Vagina (tissue), 2 donors: ENCODE measurements around the gene ZWILCH. TPM values are rescaled to one million over a fixed set of nuclear protein-coding genes. Genes with fewer than 3 reads are reported as not detected.

ENCODE experiments used
- DNase-seq, 2 donors: peaks; one replicate each; pipeline ENCODE4 v3.0.0-alpha.2; 2017; ENCODE audit errors: extremely low spot score in 2 of 2
- H3K27ac ChIP-seq: fragments of 200-600 bp; sonication (generic); one replicate; pipeline ENCODE4 v1.5.1; 2019
- H3K27me3 ChIP-seq: fragments of 200-600 bp; sonication (generic); one replicate; pipeline ENCODE4 v1.5.1; 2019
- H3K36me3 ChIP-seq, 2 donors: fragments of 200-600 bp; sonication (generic); one replicate each; pipeline ENCODE4 v1.5.1; 2017 to 2019
- H3K4me1 ChIP-seq: fragments of 200-600 bp; sonication (generic); one replicate; pipeline ENCODE4 v1.5.1; 2019
- H3K4me3 ChIP-seq, 2 donors: fragments of 200-600 bp; sonication (generic); 1 replicate in 1 of 2; 2 replicates in 1 of 2; pipeline ENCODE4 v1.5.1; 2016 to 2019
- H3K9me3 ChIP-seq: fragments of 200-600 bp; sonication (generic); one replicate; pipeline ENCODE4 v1.5.1; 2019
- POLR2A ChIP-seq, 2 donors: fragments of 450-650 bp; IDR thresholded peaks; one replicate each; pipeline ENCODE4 v1.6.1; 2017; ENCODE audit warnings: antibody characterized with exemption in 2 of 2, mild to moderate bottlenecking in 2 of 2, moderate library complexity in 2 of 2
- POLR2AphosphoS5 ChIP-seq, 2 donors: sonication (generic); formaldehyde crosslinking; IDR thresholded peaks; one replicate each; pipeline ENCODE4 v1.9.0; 2017; ENCODE audit warnings: antibody characterized with exemption in 2 of 2, mild to moderate bottlenecking in 2 of 2, low read depth in 1 of 2; ENCODE audit not compliant: insufficient read depth in 1 of 2
- intact Hi-C: fragments of 100-400 bp; cut with DNase I; formaldehyde crosslinking; loops from one replicate; pipeline ENCODE4 v1.15.1; 2023
- total RNA-seq: library from RNA; depleted of rRNA; stranded (reverse); fragments of >200 nt; gene quantifications from one replicate; pipeline ENCODE4 v1.2.3, GENCODE V29; 2016
- TF ChIP-seq, protein P1 (sequence below), 3 experiments: fragments of 450-650 bp in 2 of 3; fragments of 200-600 bp in 1 of 3; sonication (generic) in 1 of 3; IDR thresholded peaks; one replicate each; pipeline ENCODE4 v1.5.1; 2017 to 2019; ENCODE audit warnings: antibody characterized with exemption in 3 of 3, mild to moderate bottlenecking in 2 of 3, moderate library complexity in 2 of 3

Gene ZWILCH
- total RNA-seq, 1 donor from 2014 or later, result 2.2 TPM

- Histone ChIP-seq H3K36me3 (no peaks in the 10 kb centered on the region), H3K4me3 (no peak overlapping the region), H3K9me3 (no peaks in the 10 kb centered on the region), H3K27me3 (no peaks in the 10 kb centered on the region), H3K27ac (no peak overlapping the region), H3K4me1 (no peaks in the 10 kb centered on the region)
- no peak for DNase-seq
- TF ChIP-seq, protein P1, sequence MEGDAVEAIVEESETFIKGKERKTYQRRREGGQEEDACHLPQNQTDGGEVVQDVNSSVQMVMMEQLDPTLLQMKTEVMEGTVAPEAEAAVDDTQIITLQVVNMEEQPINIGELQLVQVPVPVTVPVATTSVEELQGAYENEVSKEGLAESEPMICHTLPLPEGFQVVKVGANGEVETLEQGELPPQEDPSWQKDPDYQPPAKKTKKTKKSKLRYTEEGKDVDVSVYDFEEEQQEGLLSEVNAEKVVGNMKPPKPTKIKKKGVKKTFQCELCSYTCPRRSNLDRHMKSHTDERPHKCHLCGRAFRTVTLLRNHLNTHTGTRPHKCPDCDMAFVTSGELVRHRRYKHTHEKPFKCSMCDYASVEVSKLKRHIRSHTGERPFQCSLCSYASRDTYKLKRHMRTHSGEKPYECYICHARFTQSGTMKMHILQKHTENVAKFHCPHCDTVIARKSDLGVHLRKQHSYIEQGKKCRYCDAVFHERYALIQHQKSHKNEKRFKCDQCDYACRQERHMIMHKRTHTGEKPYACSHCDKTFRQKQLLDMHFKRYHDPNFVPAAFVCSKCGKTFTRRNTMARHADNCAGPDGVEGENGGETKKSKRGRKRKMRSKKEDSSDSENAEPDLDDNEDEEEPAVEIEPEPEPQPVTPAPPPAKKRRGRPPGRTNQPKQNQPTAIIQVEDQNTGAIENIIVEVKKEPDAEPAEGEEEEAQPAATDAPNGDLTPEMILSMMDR (IDR thresholded peaks at IDR 0.05), result no peak
- no peak for TF ChIP-seq POLR2A (IDR thresholded peaks at IDR 0.05)
- TF ChIP-seq POLR2AphosphoS5 (IDR thresholded peaks at IDR 0.05; ENCODE audit: insufficient read depth in 1 of 2, low read depth in 1 of 2), result no peak
- intact Hi-C loops, result no loop called here
These were observed 69.4 kb downstream of the ZWILCH start for GRCh38 chr15:66574596-66574950.

DNA sequence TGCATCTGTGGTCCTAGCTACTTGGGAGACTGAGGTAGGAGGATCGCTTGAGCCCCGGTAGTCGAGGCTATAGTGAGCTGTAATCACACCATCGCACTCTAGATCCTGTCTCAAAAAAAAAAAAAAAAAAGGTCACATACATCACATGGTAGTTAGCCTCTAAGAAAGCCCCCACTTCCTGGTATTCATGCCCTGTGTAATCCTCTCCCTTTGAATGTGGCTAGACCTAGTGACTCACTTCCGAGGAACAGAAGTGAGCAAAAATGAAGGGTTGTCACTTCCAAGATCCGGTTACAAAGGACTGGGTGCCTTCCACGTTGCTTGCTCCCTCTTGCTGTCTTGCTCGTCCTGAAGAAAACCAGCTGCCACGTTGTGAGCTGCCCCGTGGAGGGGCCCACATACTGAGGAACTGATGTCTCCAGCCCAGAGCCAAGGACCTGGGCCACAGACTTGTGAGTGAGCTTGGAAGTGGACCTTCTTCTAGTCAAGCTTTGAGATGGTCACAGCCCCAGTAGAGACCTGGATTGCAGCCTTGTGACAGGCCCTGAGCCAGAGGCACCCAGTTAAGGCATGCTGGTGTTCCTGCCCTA is 73.3 kb downstream of the ZWILCH start:
- DNase-seq, result no peak
- Histone ChIP-seq H3K4me1 (no peaks in the 10 kb centered on the region), H3K27ac (no peak overlapping the region), H3K36me3 (no peaks in the 10 kb centered on the region), H3K27me3 (no peaks in the 10 kb centered on the region), H3K4me3 (no peak overlapping the region), H3K9me3 (no peaks in the 10 kb centered on the region)
- TF ChIP-seq, protein P1 (IDR thresholded peaks at IDR 0.05), result no peak
- TF ChIP-seq POLR2AphosphoS5 (IDR thresholded peaks at IDR 0.05; ENCODE audit: insufficient read depth in 1 of 2, low read depth in 1 of 2) (no peak), POLR2A (IDR thresholded peaks at IDR 0.05) (no peak)
- intact Hi-C loops, result no loop called here

- no peaks in the 10 kb centered on the region for H3K36me3 ChIP-seq
- H3K4me1 ChIP-seq, result no peaks in the 10 kb centered on the region
- no peak overlapping the region for H3K4me3 ChIP-seq
- no peaks in the 10 kb centered on the region for H3K27me3 ChIP-seq
- H3K27ac ChIP-seq, result no peak overlapping the region
- DNase-seq, result no peak
- intact Hi-C loops, result no loop called here
- TF ChIP-seq, protein P1 (IDR thresholded peaks at IDR 0.05), result no peak
- TF ChIP-seq POLR2A (IDR thresholded peaks at IDR 0.05) (no peak), POLR2AphosphoS5 (IDR thresholded peaks at IDR 0.05; ENCODE audit: insufficient read depth in 1 of 2, low read depth in 1 of 2) (no peak)
- H3K9me3 ChIP-seq, result no peaks in the 10 kb centered on the region
These were observed 75.5 kb downstream of the ZWILCH start for GRCh38 chr15:66580643-66581042.

GRCh38 chr15:66581972-66582537 is 76.9 kb downstream of the ZWILCH start:
- DNase-seq, result no peak
- Histone ChIP-seq H3K4me3 (no peak overlapping the region), H3K4me1 (no peaks in the 10 kb centered on the region), H3K27ac (no peak overlapping the region), H3K9me3 (no peaks in the 10 kb centered on the region), H3K27me3 (no peaks in the 10 kb centered on the region), H3K36me3 (no peaks in the 10 kb centered on the region)
- TF ChIP-seq POLR2A (IDR thresholded peaks at IDR 0.05) (no peak), POLR2AphosphoS5 (IDR thresholded peaks at IDR 0.05; ENCODE audit: insufficient read depth in 1 of 2, low read depth in 1 of 2) (no peak)
- TF ChIP-seq, protein P1 (IDR thresholded peaks at IDR 0.05), result no peak
- intact Hi-C loops, result no loop called here

- TF ChIP-seq POLR2A (IDR thresholded peaks at IDR 0.05), result no peak
- no peak for TF ChIP-seq POLR2AphosphoS5 (IDR thresholded peaks at IDR 0.05; ENCODE audit: insufficient read depth in 1 of 2, low read depth in 1 of 2)
- TF ChIP-seq, protein P1 (IDR thresholded peaks at IDR 0.05), result no peak
- Histone ChIP-seq H3K36me3 (no peaks in the 10 kb centered on the region), H3K27me3 (no peaks in the 10 kb centered on the region), H3K4me1 (no peaks in the 10 kb centered on the region), H3K9me3 (no peaks in the 10 kb centered on the region), H3K4me3 (no peak overlapping the region), H3K27ac (no peak overlapping the region)
- no peak for DNase-seq
- intact Hi-C loops, result no loop called here
These were observed 81.2 kb downstream of the ZWILCH start for GRCh38 chr15:66586155-66586976.
